Measurements from ENCODE around the gene RBM47.
A peak's percentile ranks its signal among the peaks of the same experiment; 100 is the strongest.
"Not testable (repeated sequence)": the region's sequence is repeated elsewhere in the genome, so short reads cannot be mapped to it uniquely, and the experiment has no call there.

Gene RBM47

GRCh38 chr4:40484346-40485090 lies 145.1 kb downstream of the RBM47 start:
- DNase-seq = no peak

- DNase-seq = no peak
Observed at GRCh38 chr4:40482985-40483647, 146.5 kb downstream of the RBM47 start.

- DNase-seq = no peak
Observed at GRCh38 chr4:40481977-40482376, 147.7 kb downstream of the RBM47 start.

- no peak for DNase-seq
Observed at GRCh38 chr4:40480291-40480690, 149.4 kb downstream of the RBM47 start.

DNA sequence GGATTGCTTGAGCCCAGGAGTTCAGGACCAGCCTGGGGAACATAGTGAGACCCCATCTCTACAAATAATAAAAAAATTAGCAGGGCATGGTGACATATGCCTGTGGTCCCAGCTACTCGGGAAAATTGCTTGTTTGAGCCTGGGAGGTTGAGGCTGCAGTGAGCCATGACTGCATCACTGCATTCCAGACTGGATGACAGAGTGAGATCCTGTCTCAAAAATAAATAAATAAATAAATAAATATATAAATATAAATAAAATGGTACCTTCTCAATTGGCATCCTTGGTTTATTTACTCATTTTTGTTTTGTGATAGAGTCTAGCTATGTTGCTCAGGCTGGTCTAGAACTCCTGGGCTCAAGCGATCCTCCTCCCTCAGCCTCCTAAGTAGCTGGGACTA lies 150.3 kb downstream of the RBM47 start:
- DNase-seq = no peak

DNA sequence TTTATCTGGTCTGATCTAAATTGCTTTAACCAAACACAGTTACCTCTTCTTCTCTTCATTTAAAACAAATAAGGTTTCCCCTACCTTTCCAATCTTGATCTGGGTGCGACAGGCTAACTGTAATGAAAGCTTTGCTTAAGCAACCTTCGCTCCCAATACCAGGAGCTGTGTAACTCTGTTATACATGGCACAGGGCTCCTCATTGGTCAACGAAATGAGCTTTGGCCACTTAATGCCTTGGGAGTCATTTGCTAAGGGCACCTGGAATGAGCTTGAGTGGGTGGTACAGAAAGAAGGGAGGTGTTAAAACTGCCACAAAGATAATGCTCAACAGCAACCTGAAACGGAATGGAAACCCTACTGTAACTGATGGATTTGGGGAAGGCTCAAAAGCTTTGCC lies 154.1 kb downstream of the RBM47 start:
- DNase-seq = no peak

GRCh38 chr4:40473578-40474388 lies 155.9 kb downstream of the RBM47 start:
- no peak for DNase-seq

- no peak for DNase-seq
Observed at GRCh38 chr4:40471923-40472322, 157.7 kb downstream of the RBM47 start.

DNA sequence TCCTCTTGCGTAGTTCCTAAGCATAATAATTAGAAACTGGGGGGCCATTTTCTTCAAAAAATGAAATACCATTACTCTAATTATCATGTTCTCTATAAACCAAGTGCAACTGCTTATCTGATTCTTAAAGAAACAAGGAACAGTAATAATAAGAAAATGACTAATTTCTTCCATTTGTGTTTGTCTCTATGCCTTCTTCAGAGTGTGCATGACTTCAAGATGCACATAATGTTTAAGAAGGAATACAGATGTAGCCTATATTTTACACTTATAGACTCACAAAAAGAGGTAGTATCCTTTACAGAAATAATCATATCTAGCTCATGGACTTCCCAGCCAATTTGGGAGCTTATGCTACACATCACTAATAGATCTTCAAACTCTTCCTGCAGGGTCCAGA lies 162.9 kb downstream of the RBM47 start:
- no peak for DNase-seq

- DNase-seq = peak in 1 of 2 experiments; percentile 41
Observed at GRCh38 chr4:40462326-40462725, 167.3 kb downstream of the RBM47 start.

DNA sequence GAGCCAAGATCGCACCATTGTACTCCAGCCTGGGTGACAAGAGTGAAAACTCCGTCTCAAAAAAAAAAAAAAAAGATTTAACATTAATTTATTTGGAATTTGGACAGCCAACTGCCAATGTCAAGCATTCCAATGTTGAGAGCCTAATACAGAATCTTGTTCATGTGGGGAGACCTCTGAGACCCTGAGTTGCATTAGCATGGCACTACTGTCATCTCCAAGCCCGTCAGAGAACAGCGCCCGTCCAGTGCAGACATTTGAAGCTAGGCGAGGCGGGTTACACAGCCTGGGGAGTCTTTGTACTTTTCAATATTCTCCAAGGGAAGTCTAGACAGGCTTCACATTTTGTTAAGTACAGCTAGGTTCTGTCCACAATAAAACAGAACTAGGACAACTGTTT lies 167.8 kb downstream of the RBM47 start:
- DNase-seq = no peak

DNA sequence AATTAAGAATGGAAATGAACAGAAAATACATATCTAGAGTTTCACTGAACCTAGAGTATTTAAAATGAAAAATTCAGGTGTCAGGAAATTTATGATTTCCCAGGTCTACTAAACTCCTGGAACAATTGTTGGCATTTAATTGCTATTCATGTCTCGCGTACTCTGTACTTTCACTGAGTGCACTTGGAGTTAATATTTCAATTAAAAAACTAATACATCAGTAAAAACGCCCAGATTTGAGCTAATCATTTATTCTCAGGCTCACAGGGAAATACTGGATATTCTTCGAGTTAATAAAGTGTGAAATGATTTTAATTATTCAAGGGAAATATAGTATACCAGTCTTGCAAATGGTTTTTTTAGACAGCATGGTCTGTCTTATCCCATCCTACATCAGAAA lies 168.6 kb downstream of the RBM47 start:
- DNase-seq = no peak

DNA sequence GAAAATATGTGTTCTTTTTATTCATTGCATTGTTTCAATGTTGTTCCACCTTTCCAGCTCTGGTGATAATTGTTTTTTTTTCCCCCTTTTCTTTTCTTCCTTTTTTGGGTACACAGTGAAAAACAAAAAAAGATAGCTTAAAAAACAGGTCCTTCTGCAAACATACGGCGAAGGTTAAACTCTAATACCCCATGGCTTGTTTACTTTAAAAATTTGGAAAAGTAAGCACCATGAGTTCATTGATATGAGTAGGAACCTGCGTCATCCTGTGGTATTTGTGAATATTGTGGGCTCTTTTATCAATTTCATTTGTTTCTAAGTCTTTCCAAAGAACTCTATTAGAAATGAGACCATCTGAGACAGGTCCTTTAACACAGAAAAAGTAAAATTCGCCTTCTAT lies 171.0 kb downstream of the RBM47 start:
- DNase-seq = no peak

- no peak for DNase-seq
Observed at GRCh38 chr4:40458109-40458508, 171.6 kb downstream of the RBM47 start.

- DNase-seq = no peak
Observed at GRCh38 chr4:40455340-40455902, 174.2 kb downstream of the RBM47 start.

DNA sequence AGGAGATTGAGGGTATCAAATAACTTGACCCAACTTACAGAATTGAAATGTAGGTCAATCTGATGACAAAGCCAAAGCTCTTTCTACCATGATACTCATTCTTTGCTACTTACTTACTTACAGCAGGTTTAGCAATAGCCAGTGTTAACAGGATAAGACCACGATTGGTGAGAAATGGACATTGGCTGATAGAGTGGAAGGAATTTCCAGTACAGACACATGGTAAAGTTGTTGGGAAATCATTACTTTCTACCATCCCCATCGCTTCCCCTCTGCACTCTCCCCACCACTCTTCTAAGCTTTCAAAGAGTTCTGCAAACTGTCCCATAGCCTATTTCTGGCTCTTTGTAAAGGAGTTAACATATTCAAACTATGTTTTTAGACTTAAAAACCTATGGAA lies 174.8 kb downstream of the RBM47 start:
- no peak for DNase-seq

DNA sequence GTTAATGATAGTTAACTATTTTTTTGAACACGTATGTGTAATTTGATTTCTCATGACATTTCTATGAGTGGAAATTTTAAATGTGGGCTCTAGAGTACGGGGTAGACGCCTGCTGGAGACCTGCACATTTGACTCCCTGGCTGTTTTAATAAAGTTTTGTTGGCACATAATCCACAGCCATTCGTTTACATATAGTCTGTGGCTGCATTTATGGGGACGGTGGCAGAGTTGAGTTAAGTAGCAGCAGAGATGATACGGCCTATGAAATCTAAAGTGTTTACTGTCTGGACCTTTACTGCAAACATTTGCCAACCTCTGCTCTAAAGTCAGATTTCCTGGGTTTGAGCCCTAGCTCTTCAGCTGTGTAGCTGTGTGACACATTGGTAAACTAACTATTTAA lies 175.8 kb downstream of the RBM47 start:
- no peak for DNase-seq

- DNase-seq = no peak
Observed at GRCh38 chr4:40448875-40449274, 180.8 kb downstream of the RBM47 start.

GRCh38 chr4:40446839-40447238 lies 182.8 kb downstream of the RBM47 start:
- DNase-seq = no peak

- DNase-seq = not testable (repeated sequence)
Observed at GRCh38 chr4:40446261-40446750, 183.4 kb downstream of the RBM47 start.

DNA sequence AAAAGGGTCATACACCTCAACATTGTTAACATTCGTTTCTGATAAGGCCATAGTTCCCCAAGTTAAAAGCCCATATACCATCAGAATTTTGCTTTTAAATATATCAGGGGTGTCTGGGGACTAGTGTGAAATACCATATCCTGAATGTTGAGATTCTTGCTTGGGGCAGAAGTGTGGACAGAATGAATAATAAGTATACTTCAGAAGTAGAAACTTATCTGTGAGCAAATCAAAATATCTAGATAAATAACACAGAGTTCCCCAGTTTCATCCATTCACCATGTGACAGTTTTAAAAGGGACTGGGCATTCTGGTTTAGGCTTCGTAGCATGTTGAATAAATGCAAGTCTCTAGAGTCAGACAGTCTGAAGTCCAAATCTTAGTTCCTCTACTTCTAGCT lies 184.0 kb downstream of the RBM47 start:
- DNase-seq = no peak

DNA sequence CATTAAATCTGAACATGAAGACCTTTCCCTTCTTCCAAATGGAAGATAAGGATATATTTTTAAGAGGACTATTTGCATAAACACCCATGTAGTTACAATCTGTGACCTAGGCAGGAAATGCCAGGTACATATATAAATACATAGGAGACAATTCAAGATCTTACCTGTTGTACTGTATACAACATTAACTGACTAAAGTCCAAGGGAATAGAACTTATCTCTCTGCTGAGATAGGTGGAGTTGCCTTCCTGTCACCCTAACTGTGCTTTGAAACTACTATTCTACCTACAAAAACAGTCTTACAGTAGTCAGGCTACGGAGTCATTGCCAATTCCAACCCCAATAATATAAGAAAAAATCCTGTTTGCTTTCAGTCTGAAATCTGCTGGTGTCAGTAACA lies 188.2 kb downstream of the RBM47 start:
- DNase-seq = no peak

- no peak for DNase-seq
Observed at GRCh38 chr4:40439519-40439918, 190.1 kb downstream of the RBM47 start.
